NB4 (cell line): Measurements from ENCODE around the gene RTBDN.

Experiments
- CTCF ChIP-seq: IDR thresholded peaks from one replicate; pipeline ENCODE4 v1.5.1; 2012; ENCODE audit warnings: low read depth, low read length
- MAX ChIP-seq: IDR thresholded peaks from 2 replicates; pipeline ENCODE4 v1.6.1; 2011; ENCODE audit warnings: low read depth, low read length
- POLR2A ChIP-seq: IDR thresholded peaks from 2 replicates; pipeline ENCODE4 v1.6.1; 2011; ENCODE audit warnings: mild to moderate bottlenecking; ENCODE audit not compliant: insufficient read length; ENCODE audit errors: extremely low read depth

GRCh38 chr19:12796146-12797071 is 38.0 kb downstream of the RTBDN start:
- peak; percentile 87 for TF ChIP-seq CTCF
- TF ChIP-seq POLR2A: no peak
- TF ChIP-seq MAX: peak; percentile 57; the same call in 1 of the 2 replicates
